Adrenal gland (tissue), 12 donors: ENCODE data around the gene MAPK1IP1L. TPM values are rescaled to one million over a fixed set of nuclear protein-coding genes. Genes with fewer than 3 reads are reported as not detected.
A peak's percentile ranks its signal among the peaks of the same experiment; 100 is the strongest.
"Not testable (repeated sequence)": the region's sequence is repeated elsewhere in the genome, so short reads cannot be mapped to it uniquely, and the experiment has no call there.

Experiments
- DNase-seq, 7 donors: peaks; one replicate each; pipeline ENCODE4 v3.0.0-alpha.2; 2019 to 2020
- H3K27ac ChIP-seq, 5 donors: fragments of 200-600 bp; sonication (generic) in 4 of 5; 1 replicate in 3 of 5; 2 replicates in 2 of 5; pipeline versions ENCODE4 v1.5.1 to v1.8.0; 2016 to 2020; ENCODE audit warnings: mild to moderate bottlenecking in 1 of 5
- H3K27me3 ChIP-seq: fragments of 200-600 bp; 2 replicates; pipeline ENCODE4 v1.8.0; 2021
- H3K36me3 ChIP-seq, 2 donors: fragments of 200-600 bp; replicated peaks in 1 of 2; 1 replicate in 1 of 2; 2 replicates in 1 of 2; pipeline versions ENCODE4 v1.5.1 to v1.8.0; 2018 to 2022
- H3K4me1 ChIP-seq, 2 donors: fragments of 200-600 bp; replicated peaks in 1 of 2; 1 replicate in 1 of 2; 2 replicates in 1 of 2; pipeline versions ENCODE4 v1.5.1 to v1.8.0; 2018 to 2021
- H3K4me3 ChIP-seq, 4 donors: fragments of 200-600 bp; sonication (generic) in 3 of 4; one replicate each; pipeline ENCODE4 v1.5.1; 2016 to 2018
- H3K9me3 ChIP-seq, 3 donors: fragments of 200-600 bp; sonication (generic) in 1 of 3; replicated peaks in 1 of 3; 1 replicate in 2 of 3; 2 replicates in 1 of 3; pipeline versions ENCODE4 v1.5.1 to v1.8.0; 2016 to 2021
- CTCF ChIP-seq, 6 experiments: fragments of 450-650 bp in 4 of 6; fragments of 200-600 bp in 2 of 6; sonication (generic) in 1 of 6; IDR thresholded peaks; 1 replicate in 5 of 6; 2 replicates in 1 of 6; pipeline versions ENCODE4 v1.5.1 to v1.8.0; 2016 to 2021; ENCODE audit warnings: antibody characterized with exemption in 6 of 6, mild to moderate bottlenecking in 2 of 6, moderate library complexity in 1 of 6
- POLR2A ChIP-seq, 2 donors: fragments of 450-650 bp; IDR thresholded peaks; one replicate each; pipeline ENCODE4 v1.6.1; 2017; ENCODE audit warnings: antibody characterized with exemption in 2 of 2, mild to moderate bottlenecking in 2 of 2, moderate library complexity in 1 of 2
- WGBS, 4 donors: extraction: QIAGEN DNeasy Blood & Tissue Kit in 2 of 4; methylation state at CpG; one replicate each; pipeline versions ENCODE4 v1.1.5 to v1.1.7; 2013 to 2017; 5-methylcytosine and 5-hydroxymethylcytosine counted together
- intact Hi-C, 2 donors: fragments of 100-400 bp; cut with DNase I; formaldehyde crosslinking; loops; one replicate each; pipeline versions ENCODE4 v1.14.1 to v1.15.0; 2022 to 2023
- polyA plus RNA-seq, 3 donors: library from polyadenylated mRNA; stranded (reverse); fragments of 200-250 nt in 2 of 3; fragments of 350-450 nt in 1 of 3; fragmentation: Illumina TruSeq in 1 of 3; extraction: RNeasy Lipid Tissue Mini Kit (QIAGEN cat#74804) in 1 of 3; gene quantifications; one replicate each; pipeline ENCODE4 v1.2.3, GENCODE V29; 2013 to 2014
- total RNA-seq, 9 donors: library from RNA; depleted of rRNA in 4 of 9; stranded (reverse); fragments of >200 nt in 4 of 9; fragments of 120-200 nt in 1 of 9; fragmentation: NEBNext Ultra II Directional in 1 of 9; extraction: Animal tissue kit (Norgen Biotek cat#: 25700) in 1 of 9; gene quantifications; one replicate each; pipeline versions ENCODE4 v1.1.0 to v1.2.4, GENCODE V29; 2013 to 2023
- donor health status: healthy with polysubstance abuse.
- donor health status: Bipolar disorder and iron deficiency.
- donor health status: DM: yes; HTN: yes; CAD: no.
- donor health status: DM: no; HTN: no; CAD: no.
- donor health status: DM: no; HTN: no; CAD: no.
- donor health status: DM: yes; HTN: yes; CAD: no.

MAPK1IP1L gene
- total and polyA plus RNA-seq, 12 donors, result 23.2 to 132 (median 76.5) TPM

GRCh38 chr14:55019968-55020554, 31.4 kb upstream of the MAPK1IP1L start:
- no peak overlapping the region for H3K27ac ChIP-seq
- no peak overlapping the region for H3K4me3 ChIP-seq
- H3K27me3 ChIP-seq, result no peaks in the 10 kb centered on the region
- WGBS, 4 donors, result 96 to 100% (median 97%) methylated on average over 2 of the region's 2 CpGs
- no peaks in the 10 kb centered on the region for H3K9me3 ChIP-seq
- DNase-seq, result no peak
- intact Hi-C loops, result no loop called here
- no peaks in the 10 kb centered on the region for H3K4me1 ChIP-seq
- no peaks in the 10 kb centered on the region for H3K36me3 ChIP-seq
- TF ChIP-seq CTCF (IDR thresholded peaks at IDR 0.05), result no peak
- no peak for TF ChIP-seq POLR2A (IDR thresholded peaks at IDR 0.05)

- intact Hi-C loops, result not testable (repeated sequence)
These were observed 27.1 kb upstream of the MAPK1IP1L start for GRCh38 chr14:55024365-55024764.

GRCh38 chr14:55025948-55026347, 25.5 kb upstream of the MAPK1IP1L start:
- Histone ChIP-seq H3K4me3 (no peak overlapping the region), H3K27ac (no peak overlapping the region), H3K27me3 (no peaks in the 10 kb centered on the region), H3K36me3 (no peaks in the 10 kb centered on the region), H3K9me3 (no peaks in the 10 kb centered on the region), H3K4me1 (peaks cover 6 to 32% of the 10 kb centered on the region in 2 donors)
- 31 to 37% (median 33%) methylated on average over 7 of the region's 7 CpGs for WGBS, 4 donors
- no peak for DNase-seq
- intact Hi-C loops, result no loop called here
- TF ChIP-seq POLR2A (IDR thresholded peaks at IDR 0.05), result no peak
- no peak for TF ChIP-seq CTCF (IDR thresholded peaks at IDR 0.05)

More at GRCh38 chr14:55024365-55024764, 27.1 kb upstream of the MAPK1IP1L start:
- H3K27ac ChIP-seq, DNase-seq, H3K4me3 ChIP-seq, H3K9me3 ChIP-seq, H3K36me3 ChIP-seq, H3K27me3 ChIP-seq: not testable (repeated sequence)
- peaks cover 6 to 25% of the 10 kb centered on the region in 2 donors for H3K4me1 ChIP-seq
- 89 to 97% (median 93%) methylated on average over 2 of the region's 5 CpGs for WGBS, 4 donors

DNA sequence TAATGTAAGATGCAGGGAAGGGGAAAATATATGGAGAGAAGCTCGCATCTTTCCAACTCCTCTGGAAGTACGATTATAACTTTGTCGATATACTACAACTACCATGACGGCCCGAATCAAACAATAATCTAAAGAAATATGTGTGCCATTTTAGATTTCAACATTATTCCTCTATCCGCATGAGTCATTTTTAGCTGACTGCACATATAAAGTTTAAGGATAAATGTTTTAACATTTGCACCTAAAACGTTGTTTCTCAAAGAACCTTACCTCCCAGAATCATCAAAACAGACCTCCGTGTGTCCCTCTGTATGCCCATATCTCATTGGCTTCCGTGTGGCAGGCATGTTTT, 25.0 kb upstream of the MAPK1IP1L start:
- Histone ChIP-seq H3K4me1 (peaks cover 6 to 32% of the 10 kb centered on the region in 2 donors), H3K27ac (peak overlapping the region in 4 of 5 donors; percentile 72 to 92 (median 80)), H3K36me3 (no peaks in the 10 kb centered on the region), H3K9me3 (no peaks in the 10 kb centered on the region), H3K4me3 (peak overlapping the region in 3 of 4 donors; percentile 63 to 83 (median 77)), H3K27me3 (no peaks in the 10 kb centered on the region)
- DNase-seq, result no peak
- intact Hi-C loops, result no loop called here
- WGBS, 4 donors, result 1 to 4% (median 2%) methylated on average over 9 of the region's 9 CpGs
- TF ChIP-seq POLR2A (IDR thresholded peaks at IDR 0.05), result no peak
- no peak for TF ChIP-seq CTCF (IDR thresholded peaks at IDR 0.05)
